Measurements from ENCODE around the gene GGTA1. TPM values are rescaled to one million over a fixed set of nuclear protein-coding genes. Genes with fewer than 3 reads are reported as not detected.
"Not testable (repeated sequence)": the region's sequence is repeated elsewhere in the genome, so short reads cannot be mapped to it uniquely, and the experiment has no call there.

The GGTA1 gene
- total and polyA plus RNA-seq, 7 donors = 0.50 to 7.0 (median 1.7) TPM

GRCh38 chr9:121532881-121533280 is 33.2 kb upstream of the GGTA1 start:
- DNase-seq = no peak
- H3K27me3 ChIP-seq (ENCODE audit: insufficient read depth in 3 of 3, low read length in 2 of 3) = no peaks in the 10 kb centered on the region
- no peak for TF ChIP-seq CTCF (IDR thresholded peaks at IDR 0.05)
- H3K9me3 ChIP-seq = no peaks in the 10 kb centered on the region
- intact Hi-C loops (cut with DNase I) = no loop called here
- H3K4me1 ChIP-seq = no peaks in the 10 kb centered on the region
- H3K27ac ChIP-seq = no peak overlapping the region
- no peaks in the 10 kb centered on the region for H3K36me3 ChIP-seq (ENCODE audit: insufficient read depth in 1 of 2, low read depth in 1 of 2)
- ATAC-seq = peak in 2 of 4 donors; percentile 20 to 29
- no peak overlapping the region for H3K4me3 ChIP-seq
- WGBS, 3 donors = 64 to 73% (median 70%) methylated on average over 5 of the region's 5 CpGs

- Histone ChIP-seq H3K27me3 (ENCODE audit: insufficient read depth in 3 of 3, low read length in 2 of 3) (peaks cover 0 to 2% (median 0%) of the 10 kb centered on the region in 3 donors), H3K4me3 (no peak overlapping the region), H3K36me3 (ENCODE audit: insufficient read depth in 1 of 2, low read depth in 1 of 2) (no peaks in the 10 kb centered on the region), H3K27ac (peak overlapping the region; percentile 24), H3K9me3 (no peaks in the 10 kb centered on the region), H3K4me1 (no peaks in the 10 kb centered on the region)
- DNase-seq (peak; percentile 95 to 96), ATAC-seq (peak; percentile 44 to 85 (median 77))
- intact Hi-C loops (cut with DNase I) = no loop called here
- WGBS, 3 donors = 29 to 35% (median 31%) methylated on average over 11 of the region's 11 CpGs
- no peak for TF ChIP-seq CTCF (IDR thresholded peaks at IDR 0.05)
These were observed 29.8 kb upstream of the GGTA1 start for GRCh38 chr9:121529237-121529987.

- no peak for ATAC-seq
These were observed 29.0 kb upstream of the GGTA1 start for GRCh38 chr9:121528642-121529041.

GRCh38 chr9:121527371-121527770 is 27.7 kb upstream of the GGTA1 start:
- H3K27ac ChIP-seq = no peak overlapping the region
- no peaks in the 10 kb centered on the region for H3K36me3 ChIP-seq (ENCODE audit: insufficient read depth in 1 of 2, low read depth in 1 of 2)
- no peak for TF ChIP-seq CTCF (IDR thresholded peaks at IDR 0.05)
- H3K27me3 ChIP-seq (ENCODE audit: insufficient read depth in 3 of 3, low read length in 2 of 3) = peaks cover 0 to 2% (median 0%) of the 10 kb centered on the region in 3 donors
- intact Hi-C loops (cut with DNase I) = no loop called here
- H3K4me3 ChIP-seq = no peak overlapping the region
- 83 to 85% (median 84%) methylated on average over 16 of the region's 16 CpGs for WGBS, 3 donors
- no peaks in the 10 kb centered on the region for H3K4me1 ChIP-seq
- DNase-seq (no peak), ATAC-seq (no peak)
- no peaks in the 10 kb centered on the region for H3K9me3 ChIP-seq

More at GRCh38 chr9:121528642-121529041, 29.0 kb upstream of the GGTA1 start:
- DNase-seq = no peak
- Histone ChIP-seq H3K9me3 (no peaks in the 10 kb centered on the region), H3K4me1 (no peaks in the 10 kb centered on the region), H3K36me3 (ENCODE audit: insufficient read depth in 1 of 2, low read depth in 1 of 2) (no peaks in the 10 kb centered on the region), H3K27ac (no peak overlapping the region), H3K4me3 (no peak overlapping the region), H3K27me3 (ENCODE audit: insufficient read depth in 3 of 3, low read length in 2 of 3) (peaks cover 0 to 2% (median 0%) of the 10 kb centered on the region in 3 donors)
- intact Hi-C loops (cut with DNase I) = no loop called here
- no peak for TF ChIP-seq CTCF (IDR thresholded peaks at IDR 0.05)

- 81 to 96% (median 90%) methylated on average over 2 of the region's 2 CpGs for WGBS, 3 donors
- DNase-seq; ATAC-seq; H3K4me1 ChIP-seq; H3K27ac ChIP-seq; intact Hi-C loops (cut with DNase I); H3K36me3 ChIP-seq (ENCODE audit: insufficient read depth in 1 of 2, low read depth in 1 of 2); H3K4me3 ChIP-seq; H3K27me3 ChIP-seq (ENCODE audit: insufficient read depth in 3 of 3, low read length in 2 of 3); H3K9me3 ChIP-seq: not testable (repeated sequence)
These were observed 20.0 kb upstream of the GGTA1 start for GRCh38 chr9:121519688-121520087.
